HG03025 (cell line): ENCODE measurements around the gene IBTK.
"Not testable (repeated sequence)": the region's sequence is repeated elsewhere in the genome, so short reads cannot be mapped to it uniquely, and the experiment has no call there.

ENCODE experiments used
- ATAC-seq: cut with Tn5 transposase; IDR thresholded peaks from one replicate; pipeline ENCODE4 v1.9.1; 2021; ENCODE audit warnings: mild to moderate bottlenecking, moderate library complexity; ENCODE audit not compliant: unreplicated experiment, low FRiP score

Gene IBTK, protein sequence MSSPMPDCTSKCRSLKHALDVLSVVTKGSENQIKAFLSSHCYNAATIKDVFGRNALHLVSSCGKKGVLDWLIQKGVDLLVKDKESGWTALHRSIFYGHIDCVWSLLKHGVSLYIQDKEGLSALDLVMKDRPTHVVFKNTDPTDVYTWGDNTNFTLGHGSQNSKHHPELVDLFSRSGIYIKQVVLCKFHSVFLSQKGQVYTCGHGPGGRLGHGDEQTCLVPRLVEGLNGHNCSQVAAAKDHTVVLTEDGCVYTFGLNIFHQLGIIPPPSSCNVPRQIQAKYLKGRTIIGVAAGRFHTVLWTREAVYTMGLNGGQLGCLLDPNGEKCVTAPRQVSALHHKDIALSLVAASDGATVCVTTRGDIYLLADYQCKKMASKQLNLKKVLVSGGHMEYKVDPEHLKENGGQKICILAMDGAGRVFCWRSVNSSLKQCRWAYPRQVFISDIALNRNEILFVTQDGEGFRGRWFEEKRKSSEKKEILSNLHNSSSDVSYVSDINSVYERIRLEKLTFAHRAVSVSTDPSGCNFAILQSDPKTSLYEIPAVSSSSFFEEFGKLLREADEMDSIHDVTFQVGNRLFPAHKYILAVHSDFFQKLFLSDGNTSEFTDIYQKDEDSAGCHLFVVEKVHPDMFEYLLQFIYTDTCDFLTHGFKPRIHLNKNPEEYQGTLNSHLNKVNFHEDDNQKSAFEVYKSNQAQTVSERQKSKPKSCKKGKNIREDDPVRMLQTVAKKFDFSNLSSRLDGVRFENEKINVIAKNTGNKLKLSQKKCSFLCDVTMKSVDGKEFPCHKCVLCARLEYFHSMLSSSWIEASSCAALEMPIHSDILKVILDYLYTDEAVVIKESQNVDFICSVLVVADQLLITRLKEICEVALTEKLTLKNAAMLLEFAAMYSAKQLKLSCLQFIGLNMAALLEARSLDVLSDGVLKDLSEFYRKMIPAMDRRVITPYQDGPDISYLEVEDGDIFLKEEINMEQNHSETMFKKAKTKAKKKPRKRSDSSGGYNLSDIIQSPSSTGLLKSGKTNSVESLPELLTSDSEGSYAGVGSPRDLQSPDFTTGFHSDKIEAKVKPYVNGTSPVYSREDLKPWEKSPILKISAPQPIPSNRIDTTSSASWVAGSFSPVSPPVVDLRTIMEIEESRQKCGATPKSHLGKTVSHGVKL (N-terminal part only)

DNA sequence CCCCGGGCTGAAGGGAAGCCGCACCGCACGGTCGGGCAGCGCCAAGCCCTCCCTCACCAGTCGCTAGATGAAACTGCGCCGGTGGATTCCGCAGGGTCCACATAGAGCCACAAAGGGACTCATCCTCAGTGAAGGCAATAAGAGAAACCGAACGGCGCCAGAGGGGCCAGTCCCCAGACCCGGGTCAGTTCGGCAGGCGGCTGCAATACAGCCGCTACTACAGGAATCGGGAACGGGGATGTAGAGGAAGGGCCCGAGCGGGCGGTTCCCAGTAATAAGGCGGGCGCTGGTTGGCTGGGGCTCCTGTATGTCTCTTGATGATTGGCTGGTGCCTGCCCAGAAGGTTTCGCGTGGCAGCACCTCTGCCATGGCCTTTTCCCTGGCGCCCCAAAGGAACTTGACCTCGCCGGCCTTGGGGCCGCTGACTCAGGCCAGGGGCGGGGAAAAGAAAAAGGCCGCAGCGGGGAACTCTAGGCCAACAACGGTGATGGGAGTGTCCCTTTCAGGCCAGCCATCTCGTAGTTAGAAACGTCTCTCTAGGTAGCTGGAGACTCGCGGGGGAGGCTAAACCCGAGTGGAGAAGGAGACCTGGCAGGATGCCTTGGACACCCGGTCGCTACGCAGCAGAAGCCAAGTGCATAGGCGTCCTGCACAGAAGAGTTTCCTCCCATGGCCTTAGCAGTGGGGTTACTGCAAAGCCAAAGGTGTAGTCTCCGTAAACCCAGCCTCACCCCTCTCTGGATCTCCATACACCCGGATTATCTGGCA, at the start of gene IBTK:
IBTK (minus strand) TSS at position 240 of the 768 bp plus-strand sequence. CDS start 7,258 bp downstream, outside the sequence.
- ATAC-seq = peak; percentile 92

- ATAC-seq = no peak
Observed at GRCh38 chr6:82283771-82284410, 36.3 kb upstream of the IBTK start.

- ATAC-seq = not testable (repeated sequence)
Observed at GRCh38 chr6:82281550-82281949, 34.0 kb upstream of the IBTK start.

GRCh38 chr6:82277686-82278085, 30.1 kb upstream of the IBTK start:
- ATAC-seq = no peak

GRCh38 chr6:82275686-82276085, 28.1 kb upstream of the IBTK start:
- ATAC-seq = no peak

DNA sequence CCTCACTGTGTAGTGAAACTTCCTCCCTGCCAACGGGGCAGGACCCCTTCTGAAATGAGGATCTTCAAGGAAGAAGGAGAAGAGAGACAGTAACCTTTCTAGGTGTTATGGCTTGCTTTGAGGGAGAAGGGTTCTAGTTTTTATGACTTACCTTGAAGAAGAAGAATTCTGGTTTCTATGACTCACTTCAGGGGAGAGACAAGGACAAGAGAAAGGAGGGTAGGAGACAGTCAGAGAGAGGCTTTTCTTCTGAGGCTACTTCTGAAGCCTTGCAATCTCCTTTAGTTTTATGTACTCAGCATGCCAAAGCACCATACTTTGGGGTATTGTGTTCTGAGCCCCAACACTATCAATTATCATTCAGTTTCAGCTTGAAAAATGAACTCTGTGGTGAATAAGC, 25.8 kb upstream of the IBTK start:
- no peak for ATAC-seq

GRCh38 chr6:82270881-82271635, 23.5 kb upstream of the IBTK start:
- ATAC-seq = no peak

GRCh38 chr6:82268301-82268846, 20.8 kb upstream of the IBTK start:
- ATAC-seq = no peak

GRCh38 chr6:82264824-82265223, 17.3 kb upstream of the IBTK start:
- ATAC-seq = no peak

GRCh38 chr6:82264321-82264720, 16.8 kb upstream of the IBTK start:
- ATAC-seq = no peak

DNA sequence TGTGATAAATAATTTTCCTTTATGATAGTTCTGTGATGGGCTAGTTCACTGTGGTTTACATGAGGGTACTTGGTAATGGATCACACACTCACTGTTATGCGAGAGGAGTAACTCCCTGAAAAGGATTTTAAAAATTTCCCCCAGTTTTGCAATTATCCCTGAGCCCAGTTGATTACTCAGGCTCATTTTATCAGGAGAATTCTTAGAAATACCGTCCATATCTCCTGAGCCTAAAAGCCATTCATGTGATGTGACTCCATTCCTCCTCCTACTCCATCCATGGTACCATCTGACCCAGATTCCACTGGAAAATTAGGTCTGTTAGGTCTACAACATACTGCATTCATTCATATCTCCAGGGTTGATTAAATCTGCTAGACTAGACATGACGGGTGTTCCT, 16.4 kb upstream of the IBTK start:
- ATAC-seq = no peak

GRCh38 chr6:82260997-82261732, 13.6 kb upstream of the IBTK start:
- no peak for ATAC-seq

DNA sequence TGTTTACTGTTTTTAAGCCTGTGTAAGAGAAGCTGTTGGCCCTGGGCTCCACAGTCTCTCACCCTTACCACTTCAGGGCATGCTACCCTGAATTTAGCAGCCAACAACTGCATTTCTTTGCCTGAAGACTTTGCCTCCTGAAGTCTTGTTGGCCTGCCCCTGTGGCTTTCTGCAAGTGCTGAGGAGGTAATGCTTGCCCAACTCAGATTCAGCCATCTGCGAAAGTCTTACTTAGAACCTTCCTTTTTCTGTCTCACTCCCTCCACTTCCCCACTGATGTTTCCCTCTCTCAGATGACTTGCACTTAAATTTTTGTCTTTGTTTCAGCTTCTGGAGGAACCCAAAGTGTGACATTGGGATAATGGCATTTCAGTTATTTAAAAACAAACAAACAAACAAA, 11.8 kb upstream of the IBTK start:
- ATAC-seq = no peak

DNA sequence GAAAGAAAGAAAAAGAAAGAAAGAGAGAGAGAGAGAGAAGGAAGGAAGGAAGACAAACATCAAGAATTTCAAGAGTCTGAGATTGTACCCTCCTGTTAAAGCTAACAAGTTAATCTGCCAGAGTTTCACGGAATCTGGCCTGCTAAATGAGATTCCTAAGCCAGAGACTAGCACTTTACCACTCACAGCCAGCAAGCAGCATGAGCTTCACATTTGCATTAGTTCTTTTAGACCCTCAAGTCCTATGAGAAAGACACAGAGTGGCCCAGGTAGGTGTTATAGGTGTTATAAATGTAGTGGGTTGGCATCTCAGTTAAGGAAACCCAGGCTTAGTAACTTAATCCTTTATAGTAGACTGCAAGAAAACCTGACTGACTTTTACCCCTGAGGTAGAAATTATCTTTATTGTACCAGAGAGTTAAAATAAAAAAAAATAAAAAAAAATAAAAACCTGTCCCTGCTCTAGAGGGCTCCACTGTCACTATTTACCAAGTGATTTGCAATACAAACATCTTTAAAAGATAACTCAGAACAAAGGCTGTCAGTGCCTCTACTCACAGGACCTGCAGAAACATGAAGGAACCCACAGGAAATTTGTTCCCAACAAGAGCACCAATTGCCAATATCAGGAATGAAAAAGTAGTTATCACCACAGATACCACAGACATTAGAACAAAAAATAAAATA, 9.7 kb upstream of the IBTK start:
- no peak for ATAC-seq

DNA sequence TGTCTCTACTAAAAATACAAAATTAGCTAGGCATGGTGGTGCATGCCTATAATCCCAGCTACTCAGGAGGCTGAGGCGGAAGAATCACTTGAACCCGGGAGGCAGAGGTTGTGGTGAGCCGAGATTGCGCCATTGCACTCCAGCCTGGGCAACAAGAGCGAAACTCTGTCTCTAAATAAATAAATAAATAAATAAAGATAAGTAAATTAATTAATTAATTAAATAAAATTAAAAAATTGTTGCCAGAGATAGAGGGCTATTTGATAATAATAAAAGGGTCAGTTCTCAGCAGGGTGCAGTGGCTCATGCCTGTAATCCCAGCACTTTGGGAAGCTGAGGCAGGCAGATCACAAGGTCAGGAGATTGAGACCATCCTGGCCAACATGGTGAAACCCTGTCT, 7.2 kb upstream of the IBTK start:
- not testable (repeated sequence) for ATAC-seq

DNA sequence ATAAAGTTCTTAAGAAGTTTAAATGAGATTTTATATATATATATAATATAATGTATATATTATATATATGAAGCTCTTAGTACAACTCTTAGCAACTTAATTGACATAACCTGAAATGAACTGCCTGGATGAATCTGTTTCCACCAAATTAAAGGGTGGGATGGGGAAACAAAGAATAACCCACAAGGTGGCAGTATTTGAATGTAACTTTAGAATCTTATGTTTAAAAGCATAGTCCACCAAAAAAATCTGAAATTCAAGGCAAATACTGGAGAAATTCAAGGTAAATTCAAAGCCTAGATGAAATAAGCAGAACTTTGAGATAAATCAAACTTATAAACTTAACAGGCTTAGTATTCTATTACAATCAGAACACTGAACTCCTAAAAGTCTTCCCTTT, 4.4 kb upstream of the IBTK start:
- no peak for ATAC-seq

GRCh38 chr6:82249381-82250253, 2.1 kb upstream of the IBTK start:
- no peak for ATAC-seq
